K562 (cell line): Measurements from ENCODE around the gene ANKEF1. TPM values are rescaled to one million over a fixed set of nuclear protein-coding genes. Genes with fewer than 3 reads are reported as not detected.

Source experiments
- BDP1 ChIP-seq: IDR thresholded peaks from 3 replicates; pipeline ENCODE4 v1.6.1; 2011; ENCODE audit not compliant: insufficient read length, insufficient read depth
- BRD4 ChIP-seq: fragments of 200-600 bp; sonication (generic); IDR thresholded peaks from 2 replicates; pipeline ENCODE4 v1.6.1; 2017; ENCODE audit warnings: inconsistent platforms
- CHD2 ChIP-seq: IDR thresholded peaks from 2 replicates; pipeline ENCODE4 v1.6.1; 2011; ENCODE audit warnings: low read depth, low read length
- CREB1 ChIP-seq, 2 experiments: sonication (generic) in 1 of 2; formaldehyde crosslinking in 1 of 2; IDR thresholded peaks; 2 replicates each; pipeline versions ENCODE4 v1.6.1 to v1.8.0; 2012 to 2022; ENCODE audit warnings: inconsistent platforms in 1 of 2, mild to moderate bottlenecking in 1 of 2, missing genetic modification reagents in 1 of 2, moderate library complexity in 1 of 2
- DNMT1 ChIP-seq: fragments of 450-650 bp; IDR thresholded peaks from 2 replicates; pipeline ENCODE4 v1.6.1; 2016; ENCODE audit warnings: antibody characterized with exemption, mild to moderate bottlenecking
- ETV5 ChIP-seq: sonication (generic); formaldehyde crosslinking; IDR thresholded peaks from 2 replicates; pipeline ENCODE4 v1.4.0; 2020; ENCODE audit warnings: low read depth, mild to moderate bottlenecking, missing genetic modification reagents
- NR2F6 ChIP-seq: fragments of 450-650 bp; formaldehyde crosslinking; IDR thresholded peaks from 2 replicates; pipeline ENCODE4 v1.4.0; 2020; ENCODE audit warnings: mild to moderate bottlenecking
- PHF21A ChIP-seq: fragments of 450-650 bp; IDR thresholded peaks from 2 replicates; pipeline ENCODE4 v1.6.1; 2017; ENCODE audit warnings: low read depth, borderline replicate concordance
- RBM34 ChIP-seq: fragments of 200-400 bp; formaldehyde crosslinking; IDR thresholded peaks from 2 replicates; pipeline ENCODE4 v1.6.1; 2018; ENCODE audit warnings: low read length, borderline replicate concordance; ENCODE audit not compliant: insufficient read depth
- RBM39 ChIP-seq: fragments of 200-400 bp; formaldehyde crosslinking; optimal IDR thresholded peaks from 2 replicates; pipeline ENCODE3; 2018; ENCODE audit warnings: low read depth, low read length
- SUPT5H ChIP-seq: fragments of 450-650 bp; IDR thresholded peaks from 2 replicates; pipeline ENCODE4 v1.6.1; 2016
- TAF1 ChIP-seq: IDR thresholded peaks from 2 replicates; pipeline ENCODE4 v1.6.1; 2011; ENCODE audit warnings: mild to moderate bottlenecking, low read length, moderate library complexity; ENCODE audit not compliant: insufficient read depth, control insufficient read depth, severe bottlenecking; ENCODE audit errors: extremely low read depth
- TAF9B ChIP-seq: fragments of 450-650 bp; IDR thresholded peaks from 2 replicates; pipeline ENCODE4 v1.6.1; 2018; ENCODE audit warnings: mild to moderate bottlenecking; ENCODE audit not compliant: partially characterized antibody
- ZFP36 ChIP-seq: fragments of 150-350 bp; IDR thresholded peaks from 2 replicates; pipeline ENCODE4 v1.6.1; 2018; ENCODE audit warnings: low read length, low read depth; ENCODE audit not compliant: partially characterized antibody
- ZNF316 ChIP-seq: fragments of 450-650 bp; IDR thresholded peaks from 2 replicates; pipeline ENCODE4 v1.6.1; 2016
- polyA plus RNA-seq, 8 experiments: library from polyadenylated mRNA; depleted of rRNA in 4 of 8; stranded (reverse) in 5 of 8; unstranded in 3 of 8; fragments of >200 nt; fragmentation: Nextera tagmentation in 2 of 8; fragmentation: Illumina TruSeq in 1 of 8; extraction: Ambion mirVana in 2 of 8; extraction: Trizol in 1 of 8; gene quantifications; 2 replicates each; pipeline versions ENCODE4 v1.2.1 to v1.2.3, GENCODE V29; 2011 to 2014; ENCODE audit warnings: inconsistent platforms in 1 of 8, missing spikeins in 1 of 8
- total RNA-seq, 7 experiments: library from RNA; depleted of rRNA in 6 of 7; stranded (reverse); fragments of >200 nt in 6 of 7; fragmentation: Illumina TruSeq in 2 of 7; extraction: Trizol in 2 of 7; gene quantifications; 2 replicates each; pipeline versions ENCODE4 v1.2.1 to v1.2.3, GENCODE V29; 2011 to 2021; ENCODE audit warnings: low replicate concordance in 1 of 7
- TF ChIP-seq, protein P1 (sequence below): conservative IDR thresholded peaks from 2 replicates; pipeline ENCODE4 v1.6.1; 2011; ENCODE audit warnings: low read depth, mild to moderate bottlenecking, low read length; ENCODE audit not compliant: control insufficient read depth
- TF ChIP-seq, protein P2 (sequence below): IDR thresholded peaks from 3 replicates; pipeline ENCODE4 v1.6.1; 2011; ENCODE audit warnings: borderline replicate concordance, mild to moderate bottlenecking, moderate library complexity; ENCODE audit not compliant: insufficient read length; ENCODE audit errors: extremely low read depth
- TF ChIP-seq, protein P3 (sequence below): fragments of 250-450 bp; sonication (Bioruptor Pico); IDR thresholded peaks from 2 replicates; pipeline ENCODE4 v1.8.0; 2021; ENCODE audit warnings: moderate library complexity, mild to moderate bottlenecking, inconsistent platforms
- TF ChIP-seq, protein P4 (sequence below): fragments of 200-400 bp; formaldehyde crosslinking; IDR thresholded peaks from 2 replicates; pipeline ENCODE4 v1.6.1; 2017; ENCODE audit warnings: mild to moderate bottlenecking, low read depth, low read length, moderate library complexity

The ANKEF1 gene
- total and polyA plus RNA-seq, 9 of the 15 experiments (the other 6 are each of a cell fraction or from before 2014, with no cell fraction given), result 0.35 to 2.1 (median 1.7) TPM

DNA sequence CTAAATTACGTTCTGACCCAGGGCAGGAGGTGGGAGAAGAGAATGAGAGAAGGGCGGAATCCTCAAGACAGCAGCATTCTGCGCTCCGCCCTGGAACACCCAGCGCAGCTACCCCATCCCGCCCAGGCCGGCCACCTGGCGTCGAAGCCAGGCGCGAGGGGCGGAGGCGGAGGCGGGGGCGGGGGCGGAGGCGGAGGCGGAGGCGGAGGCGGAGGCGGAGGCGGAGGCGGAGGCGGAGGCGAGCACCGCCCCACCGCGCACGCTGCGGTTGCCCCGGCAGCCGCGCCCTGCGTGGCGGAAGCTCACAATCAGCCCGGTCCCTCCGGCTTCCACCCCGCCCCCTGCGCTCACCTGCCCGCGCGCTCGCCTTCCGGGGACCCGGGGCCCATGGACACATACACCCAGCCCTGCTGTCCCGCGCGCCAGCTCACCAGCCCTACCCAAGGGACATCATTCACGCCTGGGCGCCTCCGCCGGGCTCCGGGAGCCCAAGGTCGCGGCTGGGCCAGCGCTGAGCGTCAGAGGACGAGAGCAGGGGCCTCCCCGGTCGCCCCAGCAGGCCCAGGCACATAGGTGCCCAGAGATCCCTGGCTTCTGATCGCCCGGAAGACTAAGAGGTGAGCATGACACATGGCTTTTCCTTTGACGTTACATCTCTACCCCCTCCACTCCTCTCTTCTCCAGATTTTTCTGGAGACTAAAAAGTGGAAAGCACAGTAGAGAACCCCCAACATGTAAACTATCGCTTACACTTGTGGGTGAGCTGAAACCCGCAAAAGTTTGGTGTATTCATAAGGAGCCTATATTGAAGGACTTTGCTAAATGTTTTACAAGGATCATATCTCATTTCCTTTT is at the start of gene ANKEF1 (continued):
- no peak for TF ChIP-seq CREB1 (IDR thresholded peaks at IDR 0.05)
- TF ChIP-seq CREB1 (CRISPR knock-in tag; IDR thresholded peaks at IDR 0.05), result no peak
- no peak for TF ChIP-seq PHF21A
- TF ChIP-seq BRD4, result no peak
- no peak for TF ChIP-seq ZNF316
- no peak for TF ChIP-seq BDP1
- TF ChIP-seq, protein P1, sequence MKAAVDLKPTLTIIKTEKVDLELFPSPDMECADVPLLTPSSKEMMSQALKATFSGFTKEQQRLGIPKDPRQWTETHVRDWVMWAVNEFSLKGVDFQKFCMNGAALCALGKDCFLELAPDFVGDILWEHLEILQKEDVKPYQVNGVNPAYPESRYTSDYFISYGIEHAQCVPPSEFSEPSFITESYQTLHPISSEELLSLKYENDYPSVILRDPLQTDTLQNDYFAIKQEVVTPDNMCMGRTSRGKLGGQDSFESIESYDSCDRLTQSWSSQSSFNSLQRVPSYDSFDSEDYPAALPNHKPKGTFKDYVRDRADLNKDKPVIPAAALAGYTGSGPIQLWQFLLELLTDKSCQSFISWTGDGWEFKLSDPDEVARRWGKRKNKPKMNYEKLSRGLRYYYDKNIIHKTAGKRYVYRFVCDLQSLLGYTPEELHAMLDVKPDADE, result 0 out of 2 replicates have a peak, but pooled peaks have one; percentile 47
- 0 out of 2 replicates have a peak, but pooled peaks have one; percentile 27 for TF ChIP-seq ETV5 (CRISPR knock-in tag)
- TF ChIP-seq, protein P2, sequence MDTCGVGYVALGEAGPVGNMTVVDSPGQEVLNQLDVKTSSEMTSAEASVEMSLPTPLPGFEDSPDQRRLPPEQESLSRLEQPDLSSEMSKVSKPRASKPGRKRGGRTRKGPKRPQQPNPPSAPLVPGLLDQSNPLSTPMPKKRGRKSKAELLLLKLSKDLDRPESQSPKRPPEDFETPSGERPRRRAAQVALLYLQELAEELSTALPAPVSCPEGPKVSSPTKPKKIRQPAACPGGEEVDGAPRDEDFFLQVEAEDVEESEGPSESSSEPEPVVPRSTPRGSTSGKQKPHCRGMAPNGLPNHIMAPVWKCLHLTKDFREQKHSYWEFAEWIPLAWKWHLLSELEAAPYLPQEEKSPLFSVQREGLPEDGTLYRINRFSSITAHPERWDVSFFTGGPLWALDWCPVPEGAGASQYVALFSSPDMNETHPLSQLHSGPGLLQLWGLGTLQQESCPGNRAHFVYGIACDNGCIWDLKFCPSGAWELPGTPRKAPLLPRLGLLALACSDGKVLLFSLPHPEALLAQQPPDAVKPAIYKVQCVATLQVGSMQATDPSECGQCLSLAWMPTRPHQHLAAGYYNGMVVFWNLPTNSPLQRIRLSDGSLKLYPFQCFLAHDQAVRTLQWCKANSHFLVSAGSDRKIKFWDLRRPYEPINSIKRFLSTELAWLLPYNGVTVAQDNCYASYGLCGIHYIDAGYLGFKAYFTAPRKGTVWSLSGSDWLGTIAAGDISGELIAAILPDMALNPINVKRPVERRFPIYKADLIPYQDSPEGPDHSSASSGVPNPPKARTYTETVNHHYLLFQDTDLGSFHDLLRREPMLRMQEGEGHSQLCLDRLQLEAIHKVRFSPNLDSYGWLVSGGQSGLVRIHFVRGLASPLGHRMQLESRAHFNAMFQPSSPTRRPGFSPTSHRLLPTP, result no peak
- no peak for TF ChIP-seq RBM39
- peak; percentile 41; the same call in 1 of the 2 replicates for TF ChIP-seq SUPT5H
- TF ChIP-seq DNMT1, result no peak
- TF ChIP-seq NR2F6, result no peak
- TF ChIP-seq, protein P3, sequence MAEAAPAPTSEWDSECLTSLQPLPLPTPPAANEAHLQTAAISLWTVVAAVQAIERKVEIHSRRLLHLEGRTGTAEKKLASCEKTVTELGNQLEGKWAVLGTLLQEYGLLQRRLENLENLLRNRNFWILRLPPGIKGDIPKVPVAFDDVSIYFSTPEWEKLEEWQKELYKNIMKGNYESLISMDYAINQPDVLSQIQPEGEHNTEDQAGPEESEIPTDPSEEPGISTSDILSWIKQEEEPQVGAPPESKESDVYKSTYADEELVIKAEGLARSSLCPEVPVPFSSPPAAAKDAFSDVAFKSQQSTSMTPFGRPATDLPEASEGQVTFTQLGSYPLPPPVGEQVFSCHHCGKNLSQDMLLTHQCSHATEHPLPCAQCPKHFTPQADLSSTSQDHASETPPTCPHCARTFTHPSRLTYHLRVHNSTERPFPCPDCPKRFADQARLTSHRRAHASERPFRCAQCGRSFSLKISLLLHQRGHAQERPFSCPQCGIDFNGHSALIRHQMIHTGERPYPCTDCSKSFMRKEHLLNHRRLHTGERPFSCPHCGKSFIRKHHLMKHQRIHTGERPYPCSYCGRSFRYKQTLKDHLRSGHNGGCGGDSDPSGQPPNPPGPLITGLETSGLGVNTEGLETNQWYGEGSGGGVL, result no peak
- TF ChIP-seq RBM34, result no peak
- TF ChIP-seq TAF1, result no peak
- TF ChIP-seq ZFP36, result no peak
- TF ChIP-seq TAF9B, result no peak
- TF ChIP-seq, protein P4, sequence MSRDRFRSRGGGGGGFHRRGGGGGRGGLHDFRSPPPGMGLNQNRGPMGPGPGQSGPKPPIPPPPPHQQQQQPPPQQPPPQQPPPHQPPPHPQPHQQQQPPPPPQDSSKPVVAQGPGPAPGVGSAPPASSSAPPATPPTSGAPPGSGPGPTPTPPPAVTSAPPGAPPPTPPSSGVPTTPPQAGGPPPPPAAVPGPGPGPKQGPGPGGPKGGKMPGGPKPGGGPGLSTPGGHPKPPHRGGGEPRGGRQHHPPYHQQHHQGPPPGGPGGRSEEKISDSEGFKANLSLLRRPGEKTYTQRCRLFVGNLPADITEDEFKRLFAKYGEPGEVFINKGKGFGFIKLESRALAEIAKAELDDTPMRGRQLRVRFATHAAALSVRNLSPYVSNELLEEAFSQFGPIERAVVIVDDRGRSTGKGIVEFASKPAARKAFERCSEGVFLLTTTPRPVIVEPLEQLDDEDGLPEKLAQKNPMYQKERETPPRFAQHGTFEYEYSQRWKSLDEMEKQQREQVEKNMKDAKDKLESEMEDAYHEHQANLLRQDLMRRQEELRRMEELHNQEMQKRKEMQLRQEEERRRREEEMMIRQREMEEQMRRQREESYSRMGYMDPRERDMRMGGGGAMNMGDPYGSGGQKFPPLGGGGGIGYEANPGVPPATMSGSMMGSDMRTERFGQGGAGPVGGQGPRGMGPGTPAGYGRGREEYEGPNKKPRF, result no peak
- no peak for TF ChIP-seq CHD2
